Fibroblast of lung (primary cell): ENCODE data around the gene E2F1. TPM values are rescaled to one million over a fixed set of nuclear protein-coding genes. Genes with fewer than 3 reads are reported as not detected.

Source experiments
- DNase-seq, 2 donors: peaks; one replicate each; pipeline versions ENCODE4 v3.0.0 to v3.0.0-alpha.2; 2010; ENCODE audit warnings: low read depth in 2 of 2
- H2AFZ ChIP-seq: 2 replicates; pipeline ENCODE4 v1.5.1; 2012; ENCODE audit warnings: low read length, control low read depth, inconsistent platforms
- H3K27ac ChIP-seq: 2 replicates; pipeline ENCODE4 v1.5.1; 2011; ENCODE audit warnings: low read length, control low read depth; ENCODE audit not compliant: insufficient read depth
- H3K27me3 ChIP-seq: 2 replicates; pipeline ENCODE4 v1.5.1; 2011; ENCODE audit warnings: mild to moderate bottlenecking, low read length; ENCODE audit not compliant: control insufficient read depth, insufficient read depth
- H3K36me3 ChIP-seq: 2 replicates; pipeline ENCODE4 v1.5.1; 2011; ENCODE audit warnings: low read length; ENCODE audit not compliant: control insufficient read depth, insufficient read depth
- H3K4me1 ChIP-seq: 2 replicates; pipeline ENCODE4 v1.5.1; 2011; ENCODE audit warnings: low read length; ENCODE audit not compliant: control insufficient read depth, insufficient read depth; ENCODE audit errors: extremely low read depth
- H3K4me2 ChIP-seq: 2 replicates; pipeline ENCODE4 v1.5.1; 2011; ENCODE audit warnings: low read length, control low read depth; ENCODE audit not compliant: insufficient read depth; ENCODE audit errors: extremely low read depth
- H3K4me3 ChIP-seq, 4 experiments: fragments of 200-600 bp in 1 of 4; sonication (generic) in 1 of 4; replicated peaks in 1 of 4; 2 replicates each; pipeline ENCODE4 v1.5.1; 2011 to 2016; ENCODE audit warnings: low read length in 4 of 4, low read depth in 3 of 4, mild to moderate bottlenecking in 3 of 4, control low read depth in 2 of 4, inconsistent platforms in 1 of 4, mixed read lengths in 1 of 4; ENCODE audit not compliant: insufficient read depth in 1 of 4; ENCODE audit errors: control extremely low read depth in 1 of 4
- H3K79me2 ChIP-seq: 2 replicates; pipeline ENCODE4 v1.5.1; 2012; ENCODE audit warnings: mild to moderate bottlenecking, low read length, inconsistent platforms; ENCODE audit not compliant: control insufficient read depth, insufficient read depth
- H3K9ac ChIP-seq: 2 replicates; pipeline ENCODE4 v1.5.1; 2011; ENCODE audit warnings: mild to moderate bottlenecking, low read length, control low read depth; ENCODE audit not compliant: insufficient read depth
- H3K9me3 ChIP-seq: 2 replicates; pipeline ENCODE4 v1.5.1; 2012; ENCODE audit warnings: low read depth, low read length; ENCODE audit not compliant: control insufficient read depth, insufficient read depth
- H4K20me1 ChIP-seq: 2 replicates; pipeline ENCODE4 v1.5.1; 2011; ENCODE audit warnings: low read length; ENCODE audit not compliant: control insufficient read depth, insufficient read depth; ENCODE audit errors: extremely low read depth
- EZH2 ChIP-seq: IDR thresholded peaks from 2 replicates; pipeline ENCODE4 v1.5.1; 2012; ENCODE audit warnings: low read length, control low read depth, mild to moderate bottlenecking; ENCODE audit errors: missing control alignments
- polyA plus RNA-seq, 2 donors: library from polyadenylated mRNA; depleted of rRNA in 1 of 2; stranded (reverse) in 1 of 2; unstranded in 1 of 2; fragments of >200 nt; gene quantifications; 2 replicates each; pipeline ENCODE4 v1.2.1, GENCODE V29; 2011 to 2012; ENCODE audit warnings: missing spikeins in 1 of 2
- total RNA-seq: library from RNA; depleted of rRNA; stranded (reverse); fragments of >200 nt; gene quantifications from 2 replicates; pipeline ENCODE4 v1.2.1, GENCODE V29; 2014
- TF ChIP-seq, protein P1 (sequence below), 2 donors: IDR thresholded peaks in 1 of 2; conservative IDR thresholded peaks in 1 of 2; 1 replicate in 1 of 2; 2 replicates in 1 of 2; pipeline ENCODE4 v1.5.1; 2011 to 2012; ENCODE audit warnings: low read length in 2 of 2, control low read depth in 1 of 2, inconsistent platforms in 1 of 2, low read depth in 1 of 2, mild to moderate bottlenecking in 1 of 2

Gene E2F1
- total and polyA plus RNA-seq, 2 donors (not counting 1 experiment from before 2014, with no cell fraction given): 2.1 to 3.5 TPM

DNA sequence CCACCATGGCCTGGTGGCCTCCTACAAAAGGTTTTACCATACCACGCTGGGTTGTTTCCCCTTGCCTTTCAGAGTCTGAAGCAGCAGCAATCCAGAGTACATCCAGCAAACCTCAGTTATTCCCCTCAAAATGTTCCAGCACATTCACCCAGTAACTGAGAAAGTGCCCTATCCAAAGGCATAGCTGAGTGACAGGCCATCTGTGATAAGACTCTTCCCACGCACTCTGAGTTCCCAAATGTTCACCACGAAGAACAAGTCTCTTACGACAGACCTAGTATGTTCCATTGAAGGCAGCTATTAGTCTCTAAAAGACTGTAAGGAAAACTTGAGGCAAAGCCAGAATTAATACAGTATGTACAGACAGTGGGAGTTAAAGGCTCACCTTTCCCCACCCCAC lies 55.7 kb downstream of the E2F1 start:
- Histone ChIP-seq H3K9ac (no peak overlapping the region), H3K27ac (no peak overlapping the region), H3K4me2 (no peak overlapping the region), H3K4me3 (no peak overlapping the region), H4K20me1 (no peaks in the 10 kb centered on the region), H3K9me3 (no peaks in the 10 kb centered on the region), H3K27me3 (no peaks in the 10 kb centered on the region), H2AFZ (no peak overlapping the region), H3K79me2 (no peaks in the 10 kb centered on the region), H3K36me3 (no peaks in the 10 kb centered on the region), H3K4me1 (no peaks in the 10 kb centered on the region)
- peak in 1 of 2 donors; percentile 22 for DNase-seq
- TF ChIP-seq, protein P1, sequence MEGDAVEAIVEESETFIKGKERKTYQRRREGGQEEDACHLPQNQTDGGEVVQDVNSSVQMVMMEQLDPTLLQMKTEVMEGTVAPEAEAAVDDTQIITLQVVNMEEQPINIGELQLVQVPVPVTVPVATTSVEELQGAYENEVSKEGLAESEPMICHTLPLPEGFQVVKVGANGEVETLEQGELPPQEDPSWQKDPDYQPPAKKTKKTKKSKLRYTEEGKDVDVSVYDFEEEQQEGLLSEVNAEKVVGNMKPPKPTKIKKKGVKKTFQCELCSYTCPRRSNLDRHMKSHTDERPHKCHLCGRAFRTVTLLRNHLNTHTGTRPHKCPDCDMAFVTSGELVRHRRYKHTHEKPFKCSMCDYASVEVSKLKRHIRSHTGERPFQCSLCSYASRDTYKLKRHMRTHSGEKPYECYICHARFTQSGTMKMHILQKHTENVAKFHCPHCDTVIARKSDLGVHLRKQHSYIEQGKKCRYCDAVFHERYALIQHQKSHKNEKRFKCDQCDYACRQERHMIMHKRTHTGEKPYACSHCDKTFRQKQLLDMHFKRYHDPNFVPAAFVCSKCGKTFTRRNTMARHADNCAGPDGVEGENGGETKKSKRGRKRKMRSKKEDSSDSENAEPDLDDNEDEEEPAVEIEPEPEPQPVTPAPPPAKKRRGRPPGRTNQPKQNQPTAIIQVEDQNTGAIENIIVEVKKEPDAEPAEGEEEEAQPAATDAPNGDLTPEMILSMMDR (conservative IDR thresholded peaks at IDR 0.05 in 1 of 2, IDR thresholded peaks at IDR 0.05 in 1 of 2; ENCODE audit: low read depth in 1 of 2, low read length in 2 of 2): no peak
- TF ChIP-seq EZH2: no peak

DNA sequence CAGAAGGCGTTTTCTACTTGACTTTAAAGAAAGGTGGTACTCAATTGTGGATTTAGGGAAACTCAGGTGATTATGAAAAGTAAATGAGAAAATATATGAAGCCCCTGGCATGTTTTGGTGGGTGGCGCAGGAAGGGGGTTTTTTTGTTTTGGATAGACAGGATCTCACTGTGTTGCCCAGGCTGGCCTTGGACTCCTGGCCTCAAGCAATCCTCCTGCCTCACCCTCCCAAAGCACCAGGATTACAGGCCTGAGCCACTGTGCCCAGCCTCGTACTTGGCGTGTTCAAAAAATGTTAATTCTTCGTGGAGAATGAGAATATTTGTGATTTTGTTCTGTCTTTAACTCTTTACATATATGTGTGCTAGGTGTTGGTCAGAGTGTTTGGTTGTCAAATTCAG lies 56.2 kb downstream of the E2F1 start:
- Histone ChIP-seq H3K4me3 (no peak overlapping the region), H3K27me3 (no peaks in the 10 kb centered on the region), H3K4me1 (no peaks in the 10 kb centered on the region), H3K36me3 (no peaks in the 10 kb centered on the region), H3K27ac (no peak overlapping the region), H3K4me2 (no peak overlapping the region), H3K79me2 (no peaks in the 10 kb centered on the region), H2AFZ (no peak overlapping the region), H3K9me3 (no peaks in the 10 kb centered on the region), H3K9ac (no peak overlapping the region), H4K20me1 (no peaks in the 10 kb centered on the region)
- TF ChIP-seq, protein P1 (conservative IDR thresholded peaks at IDR 0.05 in 1 of 2, IDR thresholded peaks at IDR 0.05 in 1 of 2; ENCODE audit: low read depth in 1 of 2, low read length in 2 of 2): no peak
- TF ChIP-seq EZH2: no peak
- no peak for DNase-seq

DNA sequence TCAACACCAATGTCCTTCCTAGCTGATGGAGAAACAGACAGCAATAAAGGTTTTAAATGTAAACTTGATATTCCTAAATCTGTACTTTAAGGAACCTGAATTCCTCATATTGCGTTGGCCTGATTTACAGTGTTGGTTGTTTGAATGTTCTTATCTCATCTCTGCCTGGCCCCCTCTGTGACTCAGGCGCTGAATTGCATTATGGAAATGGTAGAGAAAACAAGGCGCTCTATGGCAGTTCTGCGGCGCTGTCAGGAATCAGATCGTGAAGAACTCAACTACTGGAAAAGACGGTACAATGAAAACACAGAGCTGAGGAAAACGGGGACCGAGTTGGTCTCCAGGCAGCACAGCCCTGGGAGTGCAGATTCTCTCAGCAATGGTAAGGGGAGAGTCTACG lies 56.7 kb downstream of the E2F1 start:
- H3K27ac ChIP-seq: no peak overlapping the region
- no peaks in the 10 kb centered on the region for H4K20me1 ChIP-seq
- H3K4me2 ChIP-seq: no peak overlapping the region
- no peak for DNase-seq
- no peaks in the 10 kb centered on the region for H3K9me3 ChIP-seq
- H3K4me1 ChIP-seq: no peaks in the 10 kb centered on the region
- H3K9ac ChIP-seq: no peak overlapping the region
- H3K36me3 ChIP-seq: no peaks in the 10 kb centered on the region
- TF ChIP-seq EZH2: no peak
- TF ChIP-seq, protein P1 (conservative IDR thresholded peaks at IDR 0.05 in 1 of 2, IDR thresholded peaks at IDR 0.05 in 1 of 2; ENCODE audit: low read depth in 1 of 2, low read length in 2 of 2): no peak
- H3K4me3 ChIP-seq: no peak overlapping the region
- H3K79me2 ChIP-seq: no peaks in the 10 kb centered on the region
- H3K27me3 ChIP-seq: no peaks in the 10 kb centered on the region
- no peak overlapping the region for H2AFZ ChIP-seq
